ENCODE measurements around the gene SDK1. TPM values are rescaled to one million over a fixed set of nuclear protein-coding genes. Genes with fewer than 3 reads are reported as not detected.

SDK1 gene
- total and polyA plus RNA-seq, 8 donors, result 1.6 to 11.2 (median 6.6) TPM

GRCh38 chr7:3453398-3453797 is 152.3 kb downstream of the SDK1 start:
- H3K4me1 ChIP-seq, result no peaks in the 10 kb centered on the region
- intact Hi-C loops (cut with DNase I; ENCODE audit: low total_unique reads), result no loop called here
- no peak for TF ChIP-seq EP300 (IDR thresholded peaks at IDR 0.05)
- TF ChIP-seq CTCF (IDR thresholded peaks at IDR 0.05), result no peak
- no peak for TF ChIP-seq POLR2A (IDR thresholded peaks at IDR 0.05)
- no peak for TF ChIP-seq POLR2AphosphoS5 (IDR thresholded peaks at IDR 0.05)
- no peaks in the 10 kb centered on the region for H3K27me3 ChIP-seq
- DNase-seq, result no peak
- WGBS, 5 donors, result 72 to 95% (median 88%) methylated on average over 3 of the region's 3 CpGs
- peaks cover 0 to 8% (median 0%) of the 10 kb centered on the region in 4 donors for H3K9me3 ChIP-seq
- H3K36me3 ChIP-seq, result no peaks in the 10 kb centered on the region
- no peak overlapping the region for H3K4me3 ChIP-seq
- H3K27ac ChIP-seq, result no peak overlapping the region

GRCh38 chr7:3455806-3456595 is 154.9 kb downstream of the SDK1 start:
- H3K4me1 ChIP-seq, result no peaks in the 10 kb centered on the region
- no peaks in the 10 kb centered on the region for H3K27me3 ChIP-seq
- WGBS, 5 donors, result 87 to 96% (median 93%) methylated on average over 1 of the region's 1 CpG
- H3K9me3 ChIP-seq, result peaks cover 0 to 8% (median 0%) of the 10 kb centered on the region in 4 donors
- no peak for DNase-seq
- TF ChIP-seq EP300 (IDR thresholded peaks at IDR 0.05) (no peak), CTCF (IDR thresholded peaks at IDR 0.05) (no peak)
- H3K36me3 ChIP-seq, result no peaks in the 10 kb centered on the region
- intact Hi-C loops (cut with DNase I; ENCODE audit: low total_unique reads), result no loop called here
- H3K27ac ChIP-seq, result no peak overlapping the region
- no peak overlapping the region for H3K4me3 ChIP-seq

GRCh38 chr7:3459111-3459510 is 158.1 kb downstream of the SDK1 start:
- no peaks in the 10 kb centered on the region for H3K4me1 ChIP-seq
- TF ChIP-seq CTCF (IDR thresholded peaks at IDR 0.05) (no peak), POLR2AphosphoS5 (IDR thresholded peaks at IDR 0.05) (no peak), POLR2A (IDR thresholded peaks at IDR 0.05) (no peak), EP300 (IDR thresholded peaks at IDR 0.05) (no peak)
- no peaks in the 10 kb centered on the region for H3K27me3 ChIP-seq
- H3K36me3 ChIP-seq, result no peaks in the 10 kb centered on the region
- H3K27ac ChIP-seq, result no peak overlapping the region
- WGBS, 5 donors, result 80 to 88% (median 85%) methylated on average over 2 of the region's 2 CpGs
- intact Hi-C loops (cut with DNase I; ENCODE audit: low total_unique reads), result no loop called here
- H3K4me3 ChIP-seq, result no peak overlapping the region
- no peak for DNase-seq
- H3K9me3 ChIP-seq, result peaks cover 0 to 8% (median 0%) of the 10 kb centered on the region in 4 donors

GRCh38 chr7:3461923-3462322 is 160.9 kb downstream of the SDK1 start:
- H3K27ac ChIP-seq, result no peak overlapping the region
- H3K4me3 ChIP-seq, result no peak overlapping the region
- no peaks in the 10 kb centered on the region for H3K9me3 ChIP-seq
- no peaks in the 10 kb centered on the region for H3K4me1 ChIP-seq
- no peaks in the 10 kb centered on the region for H3K36me3 ChIP-seq
- no peaks in the 10 kb centered on the region for H3K27me3 ChIP-seq
- peak in 1 of 2 donors; percentile 54 for DNase-seq
- intact Hi-C loops (cut with DNase I; ENCODE audit: low total_unique reads), result no loop called here
- WGBS, 5 donors, result 81 to 95% (median 84%) methylated on average over 8 of the region's 8 CpGs
- TF ChIP-seq EP300 (IDR thresholded peaks at IDR 0.05), result no peak
- TF ChIP-seq CTCF (IDR thresholded peaks at IDR 0.05), result no peak
- TF ChIP-seq POLR2A (IDR thresholded peaks at IDR 0.05), result no peak
- no peak for TF ChIP-seq POLR2AphosphoS5 (IDR thresholded peaks at IDR 0.05)
